Non-pigmented ciliary epithelial cell (primary cell): ENCODE data around the gene ECM2.

ENCODE experiments used
- DNase-seq: peaks from one replicate; pipeline ENCODE4 v3.0.0-alpha.2; 2010; ENCODE audit warnings: low read depth

The ECM2 gene

DNA sequence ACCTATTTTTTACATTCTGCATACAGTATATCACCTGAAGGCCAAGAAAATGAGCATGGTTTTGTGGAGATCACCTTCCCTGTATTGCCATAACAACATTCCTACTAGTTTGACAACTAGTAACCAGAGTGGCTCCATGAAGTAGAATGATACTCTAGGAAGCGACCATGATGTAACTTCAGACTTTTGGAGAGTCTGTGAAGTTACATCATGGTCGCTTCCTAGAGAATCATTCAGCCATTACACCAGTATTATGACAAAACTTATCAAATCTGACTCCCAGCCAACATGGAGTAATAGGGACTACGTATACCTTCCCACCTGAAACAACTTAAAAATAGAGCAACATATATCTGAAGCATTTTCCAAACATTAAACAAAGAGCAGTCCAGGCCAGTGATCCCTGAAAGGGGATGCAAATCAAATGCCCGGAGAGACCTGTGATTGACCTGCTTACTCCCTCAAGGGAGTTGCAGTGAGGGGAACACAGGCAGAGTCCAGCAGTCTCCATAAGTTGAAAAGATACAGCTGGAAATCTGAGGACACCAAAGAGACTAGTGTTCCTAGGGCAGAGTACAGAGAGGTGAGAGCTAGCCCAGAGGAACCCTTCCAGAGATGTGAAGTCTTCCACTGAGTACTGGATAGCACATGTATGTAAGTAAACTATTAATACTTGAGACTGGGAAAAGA lies 7.8 kb downstream of the ECM2 start:
- DNase-seq = no peak

DNA sequence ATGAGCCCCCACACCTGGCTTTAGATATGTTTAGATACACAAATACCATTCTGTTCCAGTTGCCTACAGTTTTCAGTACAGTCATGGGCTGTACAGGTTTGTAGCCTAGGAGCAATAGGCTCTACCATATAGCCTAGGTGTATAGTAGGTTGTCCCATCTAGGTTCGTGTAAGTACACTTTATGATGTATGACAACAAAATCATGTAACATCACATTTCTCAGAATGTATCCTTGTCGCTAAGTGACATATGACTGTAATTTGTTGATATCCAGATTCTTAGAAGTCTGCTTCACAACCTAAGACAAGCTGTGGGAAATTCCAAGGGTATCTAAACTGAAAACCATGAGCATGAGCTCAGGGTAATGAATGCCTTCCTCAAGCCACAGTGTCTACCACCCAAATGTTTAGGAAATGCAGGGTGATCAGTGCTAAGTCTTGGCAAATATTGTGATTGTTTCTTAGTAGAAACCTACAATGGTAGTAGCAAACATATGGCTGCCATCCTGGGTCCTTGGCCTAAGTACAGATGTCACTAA lies 8.4 kb downstream of the ECM2 start:
- DNase-seq = no peak

- no peak for DNase-seq
Observed at GRCh38 chr9:92525306-92525705, 10.5 kb downstream of the ECM2 start.

- no peak for DNase-seq
Observed at GRCh38 chr9:92524881-92525280, 10.9 kb downstream of the ECM2 start.

GRCh38 chr9:92522983-92523970 lies 12.5 kb downstream of the ECM2 start:
- DNase-seq = no peak

GRCh38 chr9:92520837-92521236 lies 15.0 kb downstream of the ECM2 start:
- DNase-seq = no peak

- DNase-seq = no peak
Observed at GRCh38 chr9:92518199-92518598, 17.6 kb downstream of the ECM2 start.

- no peak for DNase-seq
Observed at GRCh38 chr9:92517046-92517445, 18.7 kb downstream of the ECM2 start.

DNA sequence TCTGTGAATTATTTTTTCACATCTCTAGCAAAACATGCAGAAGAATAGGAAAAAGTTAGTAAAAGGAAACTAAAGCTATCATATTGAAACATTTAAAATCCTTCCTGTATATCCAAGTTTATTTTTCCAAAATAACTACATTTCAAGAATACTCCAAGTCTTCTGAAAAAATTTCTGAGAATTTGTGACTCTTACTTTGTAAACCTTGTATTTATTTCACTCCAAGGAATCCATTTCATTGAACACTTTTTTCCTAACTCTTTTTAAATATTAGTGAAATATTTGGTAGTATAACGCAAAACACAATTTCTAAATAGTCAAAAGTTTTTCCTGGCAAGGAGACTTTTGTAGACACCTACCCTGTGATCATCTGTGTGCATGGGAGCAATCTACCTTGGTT lies 19.3 kb downstream of the ECM2 start:
- no peak for DNase-seq

DNA sequence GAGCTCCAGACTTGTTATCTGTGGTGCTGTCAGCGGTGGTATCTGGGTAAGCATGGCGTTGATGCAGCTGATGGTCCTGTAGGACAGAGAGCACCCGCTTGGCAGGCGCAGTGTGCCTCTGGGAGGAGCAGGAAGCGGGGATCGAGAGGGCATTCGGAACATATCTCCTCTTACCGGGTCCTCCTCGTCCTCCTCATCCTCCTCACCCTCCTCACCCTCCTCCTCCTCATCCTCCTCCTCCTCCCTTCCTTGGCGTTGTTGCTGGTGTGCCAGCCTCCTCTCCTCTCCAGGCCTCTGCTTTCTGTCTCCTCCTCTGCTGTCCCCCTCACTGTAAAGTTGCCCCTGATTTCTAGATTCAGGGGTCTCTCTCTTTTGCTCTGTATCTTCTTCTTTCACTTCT lies 21.2 kb downstream of the ECM2 start:
- no peak for DNase-seq

GRCh38 chr9:92513349-92513748 lies 22.4 kb downstream of the ECM2 start:
- no peak for DNase-seq

- no peak for DNase-seq
Observed at GRCh38 chr9:92512622-92513021, 23.2 kb downstream of the ECM2 start.

DNA sequence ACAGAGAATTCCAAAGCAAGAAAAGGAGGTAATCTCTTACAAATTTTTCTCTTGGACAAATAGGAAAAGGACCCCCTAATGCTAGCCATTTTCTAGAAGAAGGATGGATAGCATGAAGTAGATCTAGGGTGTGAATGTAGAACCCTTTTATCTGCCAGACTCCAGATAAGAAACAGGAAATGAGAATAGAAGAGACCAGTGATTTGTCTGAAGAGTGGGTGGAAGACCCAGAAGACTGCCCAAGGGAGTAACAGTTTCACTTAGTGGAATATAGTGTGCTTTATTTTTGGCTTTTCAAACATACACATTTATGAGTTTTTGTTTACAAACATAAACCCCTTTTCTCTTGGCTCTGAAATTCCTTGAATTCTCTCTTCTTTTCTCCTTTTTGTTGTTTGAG lies 25.0 kb downstream of the ECM2 start:
- DNase-seq = no peak

DNA sequence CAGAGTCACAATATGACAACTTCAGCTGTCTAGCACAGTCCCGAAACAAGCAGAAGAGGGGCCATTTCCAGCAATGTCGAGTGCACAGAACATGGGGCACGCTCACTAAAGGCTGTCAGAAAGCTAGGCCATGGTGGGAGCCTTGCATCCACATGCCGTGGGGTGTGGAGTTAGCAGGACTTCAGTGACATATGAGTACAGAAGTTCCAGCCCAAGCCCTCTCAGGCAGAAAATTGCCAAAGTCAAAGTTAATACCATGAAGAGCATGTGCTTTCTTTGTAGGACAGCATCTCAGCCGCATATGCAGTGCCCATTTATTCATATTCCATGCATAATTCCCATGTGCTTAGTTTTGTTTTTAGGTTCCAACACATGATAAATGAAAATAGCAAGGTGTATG lies 26.7 kb downstream of the ECM2 start:
- DNase-seq = no peak

DNA sequence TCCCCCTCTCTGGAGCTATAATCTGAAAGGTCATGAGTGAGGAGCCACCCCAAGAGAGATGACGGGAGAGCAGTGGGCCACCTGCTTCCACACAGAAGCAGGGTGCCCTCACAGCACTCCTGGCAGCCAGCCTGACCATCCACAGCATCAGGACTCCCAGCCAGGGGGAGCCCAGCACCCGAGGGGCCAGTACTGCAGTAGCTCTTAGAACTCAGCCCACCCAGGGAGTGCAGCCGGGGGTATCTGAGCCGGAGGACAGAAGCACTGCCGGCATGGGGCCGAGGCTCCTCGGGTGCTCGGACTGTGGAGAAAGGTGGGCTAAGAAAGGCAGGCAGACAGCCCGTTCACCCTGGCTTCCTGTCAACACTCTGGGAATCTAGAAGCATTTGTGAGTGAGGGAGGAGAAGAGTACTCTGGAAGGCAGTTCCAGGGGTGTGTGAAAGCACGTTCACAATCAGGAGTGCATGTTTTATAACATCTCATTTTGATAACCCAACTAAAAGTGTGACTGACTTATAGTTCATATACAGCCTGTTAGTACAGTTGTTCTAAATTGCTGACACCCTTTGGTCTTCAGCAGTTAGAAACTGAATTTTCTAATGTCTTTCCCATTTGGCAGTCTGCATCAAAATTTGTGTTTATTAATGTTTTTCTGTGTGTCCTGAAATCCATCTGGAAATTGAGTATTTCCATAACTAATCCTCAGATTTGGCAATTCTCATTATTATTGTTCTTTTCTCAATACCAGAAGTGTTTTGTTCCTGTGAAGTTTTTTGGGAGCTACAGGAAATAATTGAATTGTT lies 27.6 kb downstream of the ECM2 start:
- DNase-seq = no peak

DNA sequence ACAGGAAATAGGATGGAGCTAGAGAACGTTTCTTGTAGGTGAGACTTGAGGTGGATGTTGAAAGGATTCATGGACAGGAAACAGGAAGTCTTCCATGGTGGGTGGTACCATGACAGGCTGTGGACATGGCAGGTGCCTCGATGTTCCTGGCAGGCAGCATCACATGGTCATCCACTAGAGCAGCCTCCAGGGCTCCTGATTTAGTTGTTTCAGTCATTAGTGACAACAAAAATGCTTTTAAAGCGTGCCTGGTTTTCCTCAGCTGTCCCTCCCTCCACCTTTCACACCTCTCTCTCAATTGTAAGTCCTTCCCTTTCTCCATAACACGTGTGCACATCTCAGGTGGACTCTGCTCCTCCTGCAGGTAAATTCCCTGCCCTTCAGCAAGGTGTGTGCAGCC lies 28.3 kb downstream of the ECM2 start:
- DNase-seq = no peak

- DNase-seq = no peak
Observed at GRCh38 chr9:92507005-92507404, 28.8 kb downstream of the ECM2 start.

- peak; percentile 71 for DNase-seq
Observed at GRCh38 chr9:92506184-92506857, 29.5 kb downstream of the ECM2 start.

DNA sequence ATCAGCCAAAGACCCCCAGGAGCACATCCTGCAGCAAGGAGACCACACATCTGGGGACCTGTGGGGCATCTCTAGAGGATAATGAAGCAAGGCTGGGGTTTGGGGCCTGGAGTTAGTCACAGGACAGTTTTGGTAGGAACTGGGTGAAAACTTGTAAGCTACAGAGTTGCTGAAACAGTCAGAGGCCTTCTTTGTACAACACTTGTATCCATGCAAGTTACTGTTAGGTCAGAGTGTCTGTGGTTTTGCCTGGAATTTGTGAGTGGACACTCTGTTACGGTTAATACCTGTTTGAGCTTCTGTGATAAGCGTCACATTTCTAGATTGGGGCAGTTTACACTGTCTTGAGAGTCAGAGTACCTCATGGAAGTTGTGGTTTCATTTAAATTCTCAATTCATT lies 30.9 kb downstream of the ECM2 start:
- DNase-seq = no peak

GRCh38 chr9:92503156-92503555 lies 32.6 kb downstream of the ECM2 start:
- no peak for DNase-seq

DNA sequence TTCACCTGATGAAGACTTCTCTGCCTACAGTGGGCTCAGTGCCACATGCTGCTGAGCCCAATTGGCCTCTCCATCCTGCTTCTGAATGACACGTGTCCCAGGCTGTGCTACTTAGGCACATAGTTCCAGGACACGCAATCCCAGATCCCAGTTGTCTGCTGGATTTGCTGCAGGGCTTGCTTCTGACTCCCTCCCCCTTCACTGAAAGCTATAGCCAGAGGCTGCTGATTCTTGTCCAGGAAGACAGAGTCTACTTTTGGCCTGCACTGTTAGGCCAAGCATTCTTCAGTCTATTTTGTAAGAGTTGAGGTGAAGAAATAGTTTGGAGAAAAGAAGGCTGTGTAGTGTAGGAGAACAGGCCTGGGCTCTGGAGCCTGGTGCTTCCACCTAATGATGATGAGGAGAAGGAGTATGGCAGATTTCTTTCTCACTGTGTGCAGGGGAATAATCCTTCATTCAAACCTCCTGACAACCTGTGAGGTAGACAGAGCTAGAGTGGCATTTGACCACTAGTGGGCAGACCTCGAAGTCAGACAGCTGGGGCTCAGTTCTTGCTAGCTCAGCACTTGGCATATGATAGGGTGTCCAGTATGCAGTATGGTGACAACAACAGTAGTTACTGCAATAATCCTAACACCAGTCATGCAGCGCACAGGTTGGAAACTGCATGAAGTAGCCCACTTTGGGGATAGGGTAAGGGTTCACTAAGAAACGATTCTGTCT lies 34.0 kb downstream of the ECM2 start:
- DNase-seq = no peak
